Neural cell (in vitro differentiated cells): ENCODE measurements around the gene MRPL53. TPM values are rescaled to one million over a fixed set of nuclear protein-coding genes. Genes with fewer than 3 reads are reported as not detected.
A peak's percentile ranks its signal among the peaks of the same experiment; 100 is the strongest.

Experiments
- H2AFZ ChIP-seq: fragments of 200-600, 300-800 bp; sonication (generic), shearing (Covaris generic); 2 replicates; pipeline ENCODE4 v1.6.0; 2014; ENCODE audit warnings: low read depth, mild to moderate bottlenecking, antibody characterized with exemption, low read length, moderate library complexity
- H3F3A ChIP-seq: fragments of 200-600 bp; shearing (Covaris generic); 2 replicates; pipeline ENCODE4 v1.6.1; 2016; ENCODE audit warnings: mild to moderate bottlenecking, moderate library complexity, mixed read lengths, antibody characterized with exemption, low read length; ENCODE audit not compliant: insufficient read depth, poor library complexity, severe bottlenecking
- H3K27ac ChIP-seq: fragments of 200-600, 300-800 bp; sonication (generic), shearing (Covaris generic); 2 replicates; pipeline ENCODE4 v1.5.1; 2014; ENCODE audit warnings: mild to moderate bottlenecking, low read length, moderate library complexity
- H3K27me3 ChIP-seq: fragments of 300-800, 200-600 bp; sonication (generic), shearing (Covaris generic); 2 replicates; pipeline ENCODE4 v1.6.0; 2014; ENCODE audit warnings: mild to moderate bottlenecking, low read depth, low read length, moderate library complexity; ENCODE audit not compliant: insufficient read depth
- H3K36me3 ChIP-seq: fragments of 300-800, 200-600 bp; sonication (generic), shearing (Covaris generic); 2 replicates; pipeline ENCODE4 v1.5.1; 2014; ENCODE audit warnings: mild to moderate bottlenecking, antibody characterized with exemption, low read length, moderate library complexity; ENCODE audit not compliant: insufficient read depth
- H3K4me2 ChIP-seq: fragments of 300-800, 200-600 bp; sonication (generic), shearing (Covaris generic); 2 replicates; pipeline ENCODE4 v1.6.0; 2014; ENCODE audit warnings: mild to moderate bottlenecking, low read length
- H3K4me3 ChIP-seq: fragments of 300-800, 200-600 bp; sonication (generic), shearing (Covaris generic); 2 replicates; pipeline ENCODE4 v1.5.1; 2014; ENCODE audit warnings: mild to moderate bottlenecking, low read length, moderate library complexity
- H3K79me2 ChIP-seq: fragments of 200-600 bp; shearing (Covaris generic); replicated peaks from 2 replicates; pipeline ENCODE4 v1.6.0; 2014; ENCODE audit warnings: mild to moderate bottlenecking, low read length, moderate library complexity; ENCODE audit not compliant: insufficient read depth
- H3K9ac ChIP-seq: fragments of 300-800, 200-600 bp; sonication (generic), shearing (Covaris generic); 2 replicates; pipeline ENCODE4 v1.6.1; 2016; ENCODE audit warnings: mild to moderate bottlenecking, low read length, mixed read lengths
- H3K9me2 ChIP-seq: fragments of 200-600 bp; shearing (Covaris generic); 2 replicates; pipeline ENCODE4 v1.6.1; 2016; ENCODE audit warnings: mild to moderate bottlenecking, low read length, mixed read lengths; ENCODE audit not compliant: insufficient read depth
- H3K9me3 ChIP-seq: fragments of 200-600, 300-800 bp; sonication (generic), shearing (Covaris generic); 2 replicates; pipeline ENCODE4 v1.6.1; 2016; ENCODE audit warnings: mild to moderate bottlenecking, mixed run types, low read length, moderate library complexity, mixed read lengths
- H4K20me1 ChIP-seq: fragments of 200-600 bp; shearing (Covaris generic); 2 replicates; pipeline ENCODE4 v1.6.1; 2016; ENCODE audit warnings: mild to moderate bottlenecking, mixed run types; ENCODE audit not compliant: insufficient read depth
- CTCF ChIP-seq: fragments of 450-650 bp; IDR thresholded peaks from 2 replicates; pipeline ENCODE4 v1.5.1; 2014; ENCODE audit warnings: antibody characterized with exemption, mild to moderate bottlenecking, moderate library complexity; ENCODE audit not compliant: poor library complexity, severe bottlenecking
- EP300 ChIP-seq: fragments of 450-650 bp; conservative IDR thresholded peaks from 2 replicates; pipeline ENCODE4 v1.6.1; 2014; ENCODE audit warnings: antibody characterized with exemption, mild to moderate bottlenecking, moderate library complexity; ENCODE audit not compliant: poor library complexity, severe bottlenecking
- EZH2 ChIP-seq: fragments of 200-600, 300-800 bp; shearing (Covaris generic), sonication (generic); IDR thresholded peaks from 2 replicates; pipeline ENCODE4 v1.6.1; 2014; ENCODE audit warnings: antibody characterized with exemption, low read length, borderline replicate concordance, mild to moderate bottlenecking; ENCODE audit not compliant: insufficient read depth, poor library complexity, severe bottlenecking
- MXI1 ChIP-seq: fragments of 450-650 bp; conservative IDR thresholded peaks from 2 replicates; pipeline ENCODE4 v1.6.1; 2014; ENCODE audit warnings: antibody characterized with exemption, mild to moderate bottlenecking; ENCODE audit not compliant: poor library complexity, severe bottlenecking
- POLR2AphosphoS5 ChIP-seq: IDR thresholded peaks from 2 replicates; pipeline ENCODE4 v1.6.1; 2012
- RAD21 ChIP-seq: fragments of 450-650 bp; conservative IDR thresholded peaks from 2 replicates; pipeline ENCODE4 v1.6.1; 2014; ENCODE audit warnings: antibody characterized with exemption, mild to moderate bottlenecking, moderate library complexity
- REST ChIP-seq: IDR thresholded peaks from 2 replicates; pipeline ENCODE4 v1.6.1; 2012; ENCODE audit warnings: borderline replicate concordance
- SMC3 ChIP-seq: fragments of 450-650 bp; conservative IDR thresholded peaks from 2 replicates; pipeline ENCODE4 v1.6.1; 2014; ENCODE audit warnings: antibody characterized with exemption, mild to moderate bottlenecking, moderate library complexity; ENCODE audit not compliant: poor library complexity
- TAF1 ChIP-seq: IDR thresholded peaks from 2 replicates; pipeline ENCODE4 v1.6.1; 2012; ENCODE audit warnings: low read depth
- polyA plus RNA-seq: library from polyadenylated mRNA; depleted of rRNA; stranded (reverse); fragments of >200 nt; gene quantifications from 2 replicates; pipeline ENCODE4 v1.2.3, GENCODE V29; 2014

The MRPL53 gene
- polyA plus RNA-seq, 1 donor from 2014 or later = 28.0 TPM

GRCh38 chr2:74441690-74442482 is 30.6 kb downstream of the MRPL53 start, which contains the start of gene RTKN:
RTKN (minus strand) TSS chr2:74441937; CDS start chr2:74441816, 121 bp downstream.
- Histone ChIP-seq H3K9ac (peak within 1 kb of the TSS; percentile 45), H3K36me3 (no peaks in the 10 kb centered on the region), H3K27me3 (peaks cover 29% of the 10 kb centered on the region), H3K9me3 (no peaks in the 10 kb centered on the region), H3K4me3 (peak within 1 kb of the TSS; percentile 57), H3K79me2 (no peaks in the 10 kb centered on the region), H3K27ac (no peak within 1 kb of the TSS), H3K4me2 (no peak within 1 kb of the TSS), H3F3A (no peaks in the 10 kb centered on the region), H3K9me2 (no peaks in the 10 kb centered on the region), H2AFZ (peak within 1 kb of the TSS; percentile 21), H4K20me1 (no peaks in the 10 kb centered on the region)
- peak; percentile 29 for TF ChIP-seq EZH2
- TF ChIP-seq EP300 = no peak
- TF ChIP-seq REST = no peak

GRCh38 chr2:74441170-74441689 is 31.2 kb downstream of the MRPL53 start:
- no peak for TF ChIP-seq EP300
- no peak for TF ChIP-seq POLR2AphosphoS5
- no peak for TF ChIP-seq TAF1
- Histone ChIP-seq H3K9me3 (no peaks in the 10 kb centered on the region), H3K9ac (peak overlapping the region; percentile 45), H3K27ac (no peak overlapping the region), H3K4me2 (no peak overlapping the region), H3K36me3 (no peaks in the 10 kb centered on the region), H3K27me3 (peaks cover 29% of the 10 kb centered on the region), H3K79me2 (no peaks in the 10 kb centered on the region), H3K4me3 (peak overlapping the region; percentile 57), H3F3A (no peaks in the 10 kb centered on the region), H4K20me1 (no peaks in the 10 kb centered on the region), H3K9me2 (no peaks in the 10 kb centered on the region), H2AFZ (no peak overlapping the region)

- H3K27ac ChIP-seq = no peak overlapping the region
- no peaks in the 10 kb centered on the region for H3K9me3 ChIP-seq
- H3K9me2 ChIP-seq = no peaks in the 10 kb centered on the region
- H3K27me3 ChIP-seq = peaks cover 29% of the 10 kb centered on the region
- no peak for TF ChIP-seq RAD21
- TF ChIP-seq POLR2AphosphoS5 = no peak
- no peak for TF ChIP-seq MXI1
- no peak for TF ChIP-seq EZH2
- no peak for TF ChIP-seq TAF1
- no peak for TF ChIP-seq REST
- TF ChIP-seq SMC3 = no peak
- peak; percentile 33 for TF ChIP-seq CTCF
- TF ChIP-seq EP300 = no peak
- H3F3A ChIP-seq = no peaks in the 10 kb centered on the region
- no peaks in the 10 kb centered on the region for H3K79me2 ChIP-seq
- no peak overlapping the region for H3K4me2 ChIP-seq
- peak overlapping the region; percentile 57 for H3K4me3 ChIP-seq
- no peaks in the 10 kb centered on the region for H3K36me3 ChIP-seq
- peak overlapping the region; percentile 45 for H3K9ac ChIP-seq
- H2AFZ ChIP-seq = peak overlapping the region; percentile 21
- H4K20me1 ChIP-seq = no peaks in the 10 kb centered on the region
Observed at GRCh38 chr2:74440378-74441169, 31.9 kb downstream of the MRPL53 start.
